SK-MEL-5 (cell line): ENCODE measurements around the gene CGB8. TPM values are rescaled to one million over a fixed set of nuclear protein-coding genes. Genes with fewer than 3 reads are reported as not detected.

Experiments used
- small RNA-seq, 2 experiments: library from RNA; depleted of rRNA; stranded (forward); fragments of <200 nt; gene quantifications; one replicate each; pipeline ENCODE3, GENCODE V24; 2014
- total RNA-seq: library from RNA; depleted of rRNA; stranded (reverse); fragments of >200 nt; shearing (Covaris generic); gene quantifications from 2 replicates; pipeline ENCODE4 v1.2.3, GENCODE V29; 2014; rRNA removed

CGB8 gene
- total RNA-seq, 1 experiment from 2014 or later: not detected

Small RNA genes lying within 50 kb of the gene (small RNA-seq; reads per million reads assigned to genes)
- 0 to 0.05 reads per million in 2 experiments for gene MIR6798
- gene RN7SL708P: 0 reads per million in 2 experiments

Other genes starting within 250 kb of the CGB8 start
- 12.5 and 14.4 TPM in 2 replicates for gene BCAT2, start 238.1 kb downstream of the CGB8 start, total RNA-seq
- 53.9 and 58.9 TPM in 2 replicates for gene HSD17B14, start 212.6 kb downstream of the CGB8 start, total RNA-seq
- gene PLEKHA4, start 180.5 kb downstream of the CGB8 start, total RNA-seq: 3.0 and 3.1 TPM in 2 replicates
- 26.3 and 30.2 TPM in 2 replicates for gene PPP1R15A, start 176.7 kb downstream of the CGB8 start, total RNA-seq
- gene TULP2, start 150.4 kb downstream of the CGB8 start, total RNA-seq: not detected in 2 replicates
- 164 and 168 TPM in 2 replicates for gene NUCB1, start 148.8 kb downstream of the CGB8 start, total RNA-seq
- gene DHDH, start 115.4 kb downstream of the CGB8 start, total RNA-seq: 0.24 and 0.45 TPM in 2 replicates
- 90.3 and 108 TPM in 2 replicates for gene BAX, start 94.2 kb downstream of the CGB8 start, total RNA-seq
- 1,840 and 1,902 TPM in 2 replicates for gene FTL, start 83.8 kb downstream of the CGB8 start, total RNA-seq
- gene GYS1, start 55.8 kb downstream of the CGB8 start, total RNA-seq: 29.3 and 33.1 TPM in 2 replicates
- gene RUVBL2, start 55.2 kb downstream of the CGB8 start, total RNA-seq: 199 and 203 TPM in 2 replicates
- gene LHB, start 32.0 kb downstream of the CGB8 start, total RNA-seq: not detected in 2 replicates
- gene CGB3, start 24.8 kb downstream of the CGB8 start, total RNA-seq: not detected in 2 replicates
- gene CGB2, start 17.2 kb downstream of the CGB8 start, total RNA-seq: not detected in 2 replicates
- gene CGB1, start 12.2 kb downstream of the CGB8 start, total RNA-seq: not detected in 2 replicates
- not detected in 2 replicates for gene CGB5, start 5.3 kb downstream of the CGB8 start, total RNA-seq
- gene CGB7, start 8.6 kb upstream of the CGB8 start, total RNA-seq: not detected in 2 replicates
- not detected in 2 replicates for gene NTF4, start 15.7 kb upstream of the CGB8 start, total RNA-seq
- 0.03 TPM in 2 replicates for gene KCNA7, start 23.6 kb upstream of the CGB8 start, total RNA-seq
- gene SNRNP70, start 36.3 kb upstream of the CGB8 start, total RNA-seq: 141 and 179 TPM in 2 replicates
- 5.6 and 6.4 TPM in 2 replicates for gene LIN7B, start 65.3 kb upstream of the CGB8 start, total RNA-seq
- gene C19orf73, start 70.0 kb upstream of the CGB8 start, total RNA-seq: 1.1 and 1.8 TPM in 2 replicates
- 8.8 and 9.9 TPM in 2 replicates for gene PPFIA3, start 70.4 kb upstream of the CGB8 start, total RNA-seq
- not detected in 2 replicates for gene HRC, start 106.3 kb upstream of the CGB8 start, total RNA-seq
- gene TRPM4, start 108.7 kb upstream of the CGB8 start, total RNA-seq: 3.4 and 3.5 TPM in 2 replicates